Left ventricle myocardium inferior (tissue), 1 donor: ENCODE measurements around the gene GARIN3. TPM values are rescaled to one million over a fixed set of nuclear protein-coding genes. Genes with fewer than 3 reads are reported as not detected.

Experiments used
- DNase-seq: peaks from one replicate; pipeline ENCODE4 v3.0.0-alpha.2; 2020
- H3K27ac ChIP-seq: fragments of 200-600 bp; replicated peaks from 2 replicates; pipeline ENCODE4 v1.8.0; 2021
- H3K27me3 ChIP-seq: fragments of 200-600 bp; 2 replicates; pipeline ENCODE4 v1.8.0; 2021; ENCODE audit warnings: low read depth
- H3K36me3 ChIP-seq: fragments of 200-600 bp; 2 replicates; pipeline ENCODE4 v1.8.0; 2021
- H3K4me1 ChIP-seq: fragments of 200-600 bp; 2 replicates; pipeline ENCODE4 v1.8.0; 2021
- H3K4me3 ChIP-seq: fragments of 200-600 bp; 2 replicates; pipeline ENCODE4 v1.8.0; 2021; ENCODE audit warnings: mild to moderate bottlenecking, moderate library complexity
- H3K9me3 ChIP-seq: fragments of 200-600 bp; replicated peaks from 2 replicates; pipeline ENCODE4 v1.8.0; 2021
- intact Hi-C: fragments of 100-400 bp; cut with micrococcal nuclease; formaldehyde crosslinking; loops from one replicate; pipeline ENCODE4 v1.11.0; 2022
- long read RNA-seq: library from polyadenylated mRNA; unstranded; transcript quantifications from one replicate; pipeline ENCODE4 v2.0.0, GENCODE V29; 2021
- total RNA-seq: library from RNA; stranded (reverse); fragmentation: NEBNext Ultra II Directional; extraction: Animal tissue kit (Norgen Biotek cat#: 25700); gene quantifications from one replicate; pipeline ENCODE4 v1.2.1, GENCODE V29; 2021
- TF ChIP-seq, protein P1 (sequence below): fragments of 200-600 bp; IDR thresholded peaks from 2 replicates; pipeline ENCODE4 v1.8.0; 2021; ENCODE audit warnings: antibody characterized with exemption, mild to moderate bottlenecking, borderline replicate concordance
- donor health status: DM: no; HTN: yes; CAD: no; lungs with severe emphysema.

GARIN3 gene
- not detected for total RNA-seq
- long read RNA-seq: 0 reads

DNA sequence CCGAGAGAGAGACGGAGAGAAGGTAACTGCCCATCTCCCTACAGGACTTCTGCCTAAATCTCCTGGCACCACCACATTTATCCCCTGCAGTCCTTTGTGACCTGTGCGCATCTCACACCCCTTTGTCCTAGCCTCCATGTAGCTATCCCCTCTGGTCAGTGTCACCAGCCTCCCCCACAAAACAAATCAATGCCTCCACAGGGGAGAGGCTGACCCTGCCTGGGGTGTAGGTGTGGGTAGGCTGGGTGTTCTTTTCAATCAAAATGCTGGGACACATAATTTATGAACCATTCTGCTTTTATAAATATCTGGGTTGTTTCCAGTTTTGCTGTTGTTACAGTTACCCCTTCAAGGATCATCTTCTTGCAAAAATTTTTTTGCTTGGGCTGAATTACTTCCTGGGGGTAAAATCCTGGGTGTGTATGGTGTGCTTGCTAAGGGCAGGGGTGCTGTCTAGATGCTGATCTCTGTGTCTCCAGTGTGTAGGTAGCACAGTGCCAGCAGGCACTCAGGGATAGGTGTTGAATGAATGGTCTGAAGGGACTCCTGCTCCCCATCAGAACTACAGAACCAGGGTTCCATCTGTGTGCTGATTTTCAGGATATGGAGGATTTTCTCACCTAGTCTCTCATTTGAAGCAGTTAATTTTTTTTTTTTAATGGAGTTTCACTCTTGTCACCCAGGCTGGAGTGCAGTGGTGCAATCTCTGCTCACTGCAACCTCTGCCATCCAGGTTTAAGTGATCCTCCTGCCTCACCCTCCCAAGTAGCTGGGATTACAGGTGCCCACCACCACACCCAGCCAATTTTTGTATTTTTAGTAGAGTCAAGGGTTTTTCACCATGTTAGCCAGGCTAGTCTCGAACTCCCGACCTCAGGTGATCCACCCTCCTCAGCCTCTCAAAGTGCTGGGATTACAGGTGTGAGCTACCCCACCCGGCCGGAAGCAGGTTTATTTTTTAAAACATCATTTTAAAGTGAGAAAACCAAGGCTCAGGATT is at the start of gene GARIN3:
Gene GARIN3 (minus strand): TSS at position 51 of the 1,000 bp plus-strand sequence. CDS start 96 bp downstream, outside the sequence.
- no peak for DNase-seq
- Histone ChIP-seq H3K27ac (no peak within 1 kb of the TSS), H3K4me1 (no peaks in the 10 kb centered on the region), H3K9me3 (no peaks in the 10 kb centered on the region), H3K27me3 (peaks cover 70% of the 10 kb centered on the region), H3K4me3 (no peak within 1 kb of the TSS), H3K36me3 (no peaks in the 10 kb centered on the region)
- intact Hi-C loops: no loop called here
- TF ChIP-seq, protein P1, sequence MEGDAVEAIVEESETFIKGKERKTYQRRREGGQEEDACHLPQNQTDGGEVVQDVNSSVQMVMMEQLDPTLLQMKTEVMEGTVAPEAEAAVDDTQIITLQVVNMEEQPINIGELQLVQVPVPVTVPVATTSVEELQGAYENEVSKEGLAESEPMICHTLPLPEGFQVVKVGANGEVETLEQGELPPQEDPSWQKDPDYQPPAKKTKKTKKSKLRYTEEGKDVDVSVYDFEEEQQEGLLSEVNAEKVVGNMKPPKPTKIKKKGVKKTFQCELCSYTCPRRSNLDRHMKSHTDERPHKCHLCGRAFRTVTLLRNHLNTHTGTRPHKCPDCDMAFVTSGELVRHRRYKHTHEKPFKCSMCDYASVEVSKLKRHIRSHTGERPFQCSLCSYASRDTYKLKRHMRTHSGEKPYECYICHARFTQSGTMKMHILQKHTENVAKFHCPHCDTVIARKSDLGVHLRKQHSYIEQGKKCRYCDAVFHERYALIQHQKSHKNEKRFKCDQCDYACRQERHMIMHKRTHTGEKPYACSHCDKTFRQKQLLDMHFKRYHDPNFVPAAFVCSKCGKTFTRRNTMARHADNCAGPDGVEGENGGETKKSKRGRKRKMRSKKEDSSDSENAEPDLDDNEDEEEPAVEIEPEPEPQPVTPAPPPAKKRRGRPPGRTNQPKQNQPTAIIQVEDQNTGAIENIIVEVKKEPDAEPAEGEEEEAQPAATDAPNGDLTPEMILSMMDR: no peak

DNA sequence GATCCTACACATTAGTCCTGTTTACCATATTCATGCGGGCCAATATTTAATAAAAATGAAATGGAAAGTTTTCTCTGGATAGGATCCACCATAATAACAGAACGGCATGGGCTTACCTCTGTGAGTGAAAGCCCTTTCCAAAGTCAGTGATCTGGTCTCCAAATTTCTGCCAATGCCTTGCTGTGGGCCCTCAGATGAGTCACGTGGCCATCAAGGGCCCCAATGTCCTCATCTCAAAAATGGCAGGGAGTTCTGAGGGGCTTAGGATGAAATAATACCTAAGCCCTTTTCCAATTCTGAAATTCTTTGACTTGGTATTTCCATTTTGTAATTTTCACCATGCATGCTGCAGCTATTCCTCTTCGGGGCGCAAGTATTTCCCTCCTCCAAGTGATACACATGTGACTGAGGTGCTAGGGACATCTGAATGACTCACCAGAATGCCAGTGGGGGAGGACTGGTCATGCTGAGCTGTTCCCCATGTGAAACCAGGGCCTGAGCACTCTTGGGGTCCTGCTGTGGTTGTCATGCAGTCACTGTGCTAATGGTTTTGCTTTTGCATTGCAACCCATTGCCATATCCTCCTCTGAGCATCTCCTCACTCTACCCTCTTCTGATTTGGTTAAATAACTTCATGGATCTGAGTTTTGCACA is 49.6 kb upstream of the GARIN3 start:
- Histone ChIP-seq H3K27me3 (no peaks in the 10 kb centered on the region), H3K4me1 (peaks cover 11% of the 10 kb centered on the region), H3K36me3 (no peaks in the 10 kb centered on the region), H3K4me3 (no peak overlapping the region), H3K27ac (no peak overlapping the region), H3K9me3 (no peaks in the 10 kb centered on the region)
- DNase-seq: no peak
- TF ChIP-seq, protein P1: no peak
- intact Hi-C loops: no loop called here

DNA sequence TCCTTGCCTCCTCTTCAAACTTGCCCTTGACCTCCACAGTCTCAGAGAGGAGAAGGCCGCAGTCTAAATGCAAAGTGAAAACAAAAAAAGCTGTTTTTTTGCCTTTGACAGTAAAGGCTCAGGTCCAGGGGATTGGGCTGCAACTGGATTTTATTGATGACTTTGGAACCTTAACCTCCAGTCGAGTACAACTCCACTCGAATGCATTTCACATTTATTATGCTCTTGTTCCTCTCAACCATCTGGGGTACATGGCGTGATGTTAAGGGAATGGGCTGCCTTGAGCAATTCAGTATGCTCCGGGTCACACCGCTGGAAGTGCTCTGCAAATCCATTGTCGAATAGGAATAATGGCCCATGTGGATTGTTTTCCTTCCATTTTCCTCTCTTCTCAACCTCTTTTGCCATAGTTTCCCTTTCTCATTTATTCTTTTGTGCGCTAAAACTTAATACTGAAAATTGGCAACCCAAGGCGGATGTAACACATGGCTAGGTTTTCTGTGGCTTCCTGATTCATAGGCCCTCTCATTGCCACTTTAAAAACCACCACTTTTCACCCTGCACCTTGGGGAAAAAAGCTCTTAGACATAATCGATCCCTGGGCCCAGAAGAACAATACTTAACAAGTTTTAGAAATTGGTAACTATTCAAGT is 48.9 kb upstream of the GARIN3 start:
- DNase-seq: no peak

DNA sequence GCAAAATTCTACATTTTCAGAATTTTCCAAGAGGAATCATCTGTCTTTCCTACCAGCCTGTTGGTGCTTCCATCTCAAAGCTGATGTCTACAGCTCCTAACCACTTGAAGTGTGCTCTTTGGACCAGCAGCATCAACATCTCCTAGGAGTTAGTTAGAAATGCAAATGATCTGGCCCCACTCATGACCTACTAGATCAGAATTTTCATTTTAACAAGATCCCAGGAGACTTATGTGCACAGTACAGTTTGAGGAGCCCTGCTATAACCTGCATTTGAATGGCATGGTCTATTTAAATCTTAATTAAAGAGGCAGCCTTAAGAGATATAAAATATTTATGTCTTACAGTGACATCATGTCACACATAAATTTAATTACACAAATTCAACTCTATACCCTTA is 48.4 kb upstream of the GARIN3 start:
- intact Hi-C loops: no loop called here
- TF ChIP-seq, protein P1: no peak
- Histone ChIP-seq H3K36me3 (no peaks in the 10 kb centered on the region), H3K9me3 (no peaks in the 10 kb centered on the region), H3K27ac (no peak overlapping the region), H3K4me3 (no peak overlapping the region), H3K27me3 (no peaks in the 10 kb centered on the region), H3K4me1 (peaks cover 2% of the 10 kb centered on the region)
- no peak for DNase-seq

More for the DNA sequence above, 48.9 kb upstream of the GARIN3 start:
- TF ChIP-seq, protein P1: no peak
- intact Hi-C loops: no loop called here
- H3K4me3 ChIP-seq: no peak overlapping the region
- no peaks in the 10 kb centered on the region for H3K9me3 ChIP-seq
- peaks cover 8% of the 10 kb centered on the region for H3K4me1 ChIP-seq
- H3K27ac ChIP-seq: no peak overlapping the region
- no peaks in the 10 kb centered on the region for H3K27me3 ChIP-seq
- H3K36me3 ChIP-seq: no peaks in the 10 kb centered on the region

DNA sequence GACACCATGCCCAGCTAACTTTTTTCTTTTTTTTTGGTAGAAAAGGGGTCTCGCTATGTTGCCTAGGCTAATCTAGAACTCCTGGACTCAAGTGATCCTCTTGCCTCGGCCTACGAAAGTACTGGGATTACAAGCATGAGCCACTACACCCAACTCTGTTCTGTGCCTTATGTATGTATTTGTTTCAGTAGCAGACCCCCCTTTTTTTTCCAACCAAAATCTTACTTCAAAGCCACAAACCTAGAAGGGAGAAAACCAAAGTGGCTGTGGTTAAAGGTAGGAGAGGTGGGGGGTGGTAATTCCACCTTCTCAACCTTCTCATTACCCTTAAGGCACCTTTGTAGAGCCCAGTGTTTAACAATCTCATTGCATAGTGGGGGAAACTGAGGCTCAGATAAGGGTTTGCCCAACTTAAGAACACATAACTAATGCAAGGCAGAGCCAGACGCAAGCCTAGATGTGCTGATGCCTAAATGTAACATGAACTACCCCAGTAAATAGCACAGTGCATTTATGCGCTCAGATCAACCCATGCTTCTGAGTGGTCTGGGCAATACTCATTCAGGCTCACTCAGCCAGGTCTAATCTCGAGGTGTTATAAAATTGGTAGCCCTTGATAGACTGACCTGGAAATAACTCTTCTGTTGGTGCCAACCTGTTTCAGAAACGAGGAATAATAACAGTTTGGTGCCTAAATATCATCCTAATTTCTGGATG is 47.6 kb upstream of the GARIN3 start:
- no peak overlapping the region for H3K4me3 ChIP-seq
- no peaks in the 10 kb centered on the region for H3K27me3 ChIP-seq
- intact Hi-C loops: no loop called here
- H3K9me3 ChIP-seq: no peaks in the 10 kb centered on the region
- DNase-seq: no peak
- TF ChIP-seq, protein P1: no peak
- H3K4me1 ChIP-seq: no peaks in the 10 kb centered on the region
- H3K27ac ChIP-seq: no peak overlapping the region
- H3K36me3 ChIP-seq: no peaks in the 10 kb centered on the region
